ENCODE results near the gene APCDD1. TPM values are rescaled to one million over a fixed set of nuclear protein-coding genes. Genes with fewer than 3 reads are reported as not detected.
A peak's percentile ranks its signal among the peaks of the same experiment; 100 is the strongest.

APCDD1 gene
- total and polyA plus RNA-seq, 2 of the 13 experiments (the other 11 are each of a cell fraction or from before 2014, with no cell fraction given), result 2.1 to 8.6 TPM

GRCh38 chr18:10490401-10491165 lies 36.1 kb downstream of the APCDD1 start (continued):
- TF ChIP-seq ZNF407 (CRISPR knock-in tag; IDR thresholded peaks at IDR 0.05; ENCODE audit: not compliant biosample characterization), result no peak
- no peak for TF ChIP-seq NFE2L2 (IDR thresholded peaks at IDR 0.05; ENCODE audit: low read length)
- no peak for TF ChIP-seq ZBTB3 (CRISPR knock-in tag; IDR thresholded peaks at IDR 0.05; ENCODE audit: borderline replicate concordance, low read depth)
- peak; percentile 27; the same call in 1 of the 2 replicates for TF ChIP-seq MAX (IDR thresholded peaks at IDR 0.05)
- TF ChIP-seq TRIM22 (IDR thresholded peaks at IDR 0.05), result no peak
- no peak for TF ChIP-seq ZKSCAN1 (IDR thresholded peaks at IDR 0.05; ENCODE audit: low read length)
- no peak for TF ChIP-seq POLR2A (IDR thresholded peaks at IDR 0.05; ENCODE audit: insufficient read depth in 1 of 2, low read depth in 2 of 2, low read length in 2 of 2)
- peak; percentile 68 for TF ChIP-seq TEAD3 (CRISPR knock-in tag; optimal IDR thresholded peaks at IDR 0.05; ENCODE audit: borderline replicate concordance)
- TF ChIP-seq KAT7 (CRISPR knock-in tag; IDR thresholded peaks at IDR 0.05; ENCODE audit: borderline replicate concordance), result no peak
- TF ChIP-seq ZNF883 (CRISPR knock-in tag; IDR thresholded peaks at IDR 0.05; ENCODE audit: not compliant biosample characterization), result no peak
- no peak for TF ChIP-seq ZBTB42 (CRISPR knock-in tag; IDR thresholded peaks at IDR 0.05)
- TF ChIP-seq MAF1 (CRISPR knock-in tag; IDR thresholded peaks at IDR 0.05; ENCODE audit: borderline replicate concordance), result no peak
- TF ChIP-seq DPF2 (CRISPR knock-in tag; IDR thresholded peaks at IDR 0.05; ENCODE audit: borderline replicate concordance, low read depth), result no peak
- TF ChIP-seq ZNF589 (CRISPR knock-in tag; conservative IDR thresholded peaks at IDR 0.05), result no peak
- TF ChIP-seq ETS1 (CRISPR knock-in tag; IDR thresholded peaks at IDR 0.05), result no peak
- no peak for TF ChIP-seq NFE2L1 (CRISPR knock-in tag; IDR thresholded peaks at IDR 0.05; ENCODE audit: borderline replicate concordance)
- TF ChIP-seq NFIB (CRISPR knock-in tag; IDR thresholded peaks at IDR 0.05; ENCODE audit: borderline replicate concordance), result no peak
- TF ChIP-seq TBX3 (IDR thresholded peaks at IDR 0.05; ENCODE audit: borderline replicate concordance), result no peak
- TF ChIP-seq ADNP (CRISPR knock-in tag; IDR thresholded peaks at IDR 0.05), result no peak
- no peak for TF ChIP-seq MTA1 (CRISPR knock-in tag; IDR thresholded peaks at IDR 0.05; ENCODE audit: borderline replicate concordance)

Data from HepG2 (cell line).